Measurements from ENCODE around the gene IFI44.

Gene IFI44

DNA sequence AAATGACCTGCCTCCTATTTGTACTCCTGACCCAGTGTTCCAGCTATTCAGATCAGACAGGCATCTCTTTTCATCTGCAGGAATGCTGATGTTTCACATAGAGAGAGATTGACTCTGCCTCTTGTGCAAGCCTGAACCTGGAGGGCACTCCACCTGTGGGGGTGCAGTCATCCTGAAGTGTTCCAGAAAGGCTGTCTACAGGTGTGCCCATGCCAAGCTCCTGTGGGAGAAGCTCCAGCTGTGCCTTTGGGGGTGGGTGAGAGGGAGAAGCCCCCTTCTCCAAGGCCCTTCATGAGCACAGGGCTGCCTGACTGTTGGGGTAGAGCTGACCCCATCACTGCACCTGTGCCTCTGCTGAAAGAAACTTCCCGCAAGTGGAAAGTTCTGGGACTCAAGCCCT is 22.8 kb downstream of the IFI44 start:
- CTCF ChIA-PET, result no interaction called here
- DNase-seq (ENCODE audit: extremely low spot score), result no peak
- no peak for TF ChIP-seq FOXK2 (IDR thresholded peaks at IDR 0.05)
- no peak for TF ChIP-seq ELF4 (IDR thresholded peaks at IDR 0.05)
- TF ChIP-seq, protein P1, sequence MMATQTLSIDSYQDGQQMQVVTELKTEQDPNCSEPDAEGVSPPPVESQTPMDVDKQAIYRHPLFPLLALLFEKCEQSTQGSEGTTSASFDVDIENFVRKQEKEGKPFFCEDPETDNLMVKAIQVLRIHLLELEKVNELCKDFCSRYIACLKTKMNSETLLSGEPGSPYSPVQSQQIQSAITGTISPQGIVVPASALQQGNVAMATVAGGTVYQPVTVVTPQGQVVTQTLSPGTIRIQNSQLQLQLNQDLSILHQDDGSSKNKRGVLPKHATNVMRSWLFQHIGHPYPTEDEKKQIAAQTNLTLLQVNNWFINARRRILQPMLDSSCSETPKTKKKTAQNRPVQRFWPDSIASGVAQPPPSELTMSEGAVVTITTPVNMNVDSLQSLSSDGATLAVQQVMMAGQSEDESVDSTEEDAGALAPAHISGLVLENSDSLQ (IDR thresholded peaks at IDR 0.05), result no peak
- no peak for TF ChIP-seq CTBP1 (IDR thresholded peaks at IDR 0.05; ENCODE audit: borderline replicate concordance)
- no peak for TF ChIP-seq BHLHE40 (IDR thresholded peaks at IDR 0.05; ENCODE audit: borderline replicate concordance)
- no peak for TF ChIP-seq NFRKB (IDR thresholded peaks at IDR 0.05)
- no peak for TF ChIP-seq FOXA1 (IDR thresholded peaks at IDR 0.05)
- no peak for TF ChIP-seq FOXM1 (IDR thresholded peaks at IDR 0.05; ENCODE audit: borderline replicate concordance)
- no peak for TF ChIP-seq ARNT (IDR thresholded peaks at IDR 0.05)
- TF ChIP-seq L3MBTL2 (conservative IDR thresholded peaks at IDR 0.05), result no peak
- no peak for TF ChIP-seq HDGF (IDR thresholded peaks at IDR 0.05; ENCODE audit: borderline replicate concordance)
- TF ChIP-seq TARDBP (IDR thresholded peaks at IDR 0.05), result no peak
- no peak for TF ChIP-seq SUZ12 (IDR thresholded peaks at IDR 0.05)
- no peak for TF ChIP-seq SP1 (IDR thresholded peaks at IDR 0.05)
- no peak for TF ChIP-seq ZNF384 (IDR thresholded peaks at IDR 0.05)
- no peak for TF ChIP-seq LEF1 (IDR thresholded peaks at IDR 0.05; ENCODE audit: borderline replicate concordance)
- POLR2A ChIA-PET, result no interaction called here

DNA sequence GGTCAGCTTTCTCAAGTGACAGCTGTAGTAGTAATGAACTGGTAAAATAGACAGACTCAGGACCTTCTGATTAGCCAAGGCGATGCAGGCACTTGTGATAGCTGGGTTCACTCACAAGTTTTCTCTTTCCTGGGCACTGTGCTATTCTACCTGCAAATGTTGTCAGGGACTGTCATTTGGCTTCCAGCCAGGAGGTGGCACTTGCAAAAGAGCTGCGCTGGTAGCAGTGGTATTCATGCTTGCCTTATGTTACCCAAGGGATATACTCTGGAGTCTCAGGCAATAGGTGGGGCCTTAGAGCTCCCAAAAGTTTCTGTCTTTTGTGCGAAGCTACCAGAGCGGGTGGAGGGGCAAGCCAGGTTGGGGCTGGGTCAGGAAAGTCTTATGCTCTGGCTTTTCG is 23.5 kb downstream of the IFI44 start:
- CTCF ChIA-PET, result interaction anchor here (0.9 kb wide), 1 partner anchor 54 kb away, joined by 3 read pairs; no protein-coding TSS in a partner anchor
- DNase-seq (ENCODE audit: extremely low spot score), result no peak
- POLR2A ChIA-PET, result no interaction called here
- no peak for TF ChIP-seq TARDBP (IDR thresholded peaks at IDR 0.05)
- TF ChIP-seq HDGF (IDR thresholded peaks at IDR 0.05; ENCODE audit: borderline replicate concordance), result no peak
- no peak for TF ChIP-seq ARNT (IDR thresholded peaks at IDR 0.05)
- no peak for TF ChIP-seq L3MBTL2 (conservative IDR thresholded peaks at IDR 0.05)
- no peak for TF ChIP-seq NFRKB (IDR thresholded peaks at IDR 0.05)
- no peak for TF ChIP-seq FOXA1 (IDR thresholded peaks at IDR 0.05)
- TF ChIP-seq FOXM1 (IDR thresholded peaks at IDR 0.05; ENCODE audit: borderline replicate concordance), result no peak
- TF ChIP-seq BHLHE40 (IDR thresholded peaks at IDR 0.05; ENCODE audit: borderline replicate concordance), result no peak
- no peak for TF ChIP-seq SUZ12 (IDR thresholded peaks at IDR 0.05)
- no peak for TF ChIP-seq SP1 (IDR thresholded peaks at IDR 0.05)
- TF ChIP-seq ELF4 (IDR thresholded peaks at IDR 0.05), result no peak
- TF ChIP-seq, protein P1 (IDR thresholded peaks at IDR 0.05), result no peak
- TF ChIP-seq ZNF384 (IDR thresholded peaks at IDR 0.05), result no peak
- TF ChIP-seq CTBP1 (IDR thresholded peaks at IDR 0.05; ENCODE audit: borderline replicate concordance), result no peak
- no peak for TF ChIP-seq FOXK2 (IDR thresholded peaks at IDR 0.05)
- TF ChIP-seq LEF1 (IDR thresholded peaks at IDR 0.05; ENCODE audit: borderline replicate concordance), result no peak

GRCh38 chr1:78676347-78676982 is 26.8 kb downstream of the IFI44 start:
- ChIA-PET POLR2A (no interaction called here), CTCF (interaction anchor here (0.9 to 1.2 kb wide), 2 partner anchors 59 to 236 kb away, joined by 3 to 4 read pairs; no protein-coding TSS in a partner anchor)
- no peak for TF ChIP-seq SP1 (IDR thresholded peaks at IDR 0.05)
- no peak for TF ChIP-seq SUZ12 (IDR thresholded peaks at IDR 0.05)
- no peak for TF ChIP-seq HDGF (IDR thresholded peaks at IDR 0.05; ENCODE audit: borderline replicate concordance)
- TF ChIP-seq FOXK2 (IDR thresholded peaks at IDR 0.05), result no peak
- no peak for TF ChIP-seq NFRKB (IDR thresholded peaks at IDR 0.05)
- peak; percentile 39 for DNase-seq (ENCODE audit: extremely low spot score)

GRCh38 chr1:78676993-78677392 is 27.4 kb downstream of the IFI44 start:
- ChIA-PET CTCF (interaction anchor here (0.7 to 0.8 kb wide), 2 partner anchors 60 to 532 kb away, joined by 3 to 5 read pairs; no protein-coding TSS in a partner anchor), POLR2A (no interaction called here)
- TF ChIP-seq SP1 (IDR thresholded peaks at IDR 0.05) (no peak), FOXK2 (IDR thresholded peaks at IDR 0.05) (no peak), ELF4 (IDR thresholded peaks at IDR 0.05) (no peak), SUZ12 (IDR thresholded peaks at IDR 0.05) (no peak), HDGF (IDR thresholded peaks at IDR 0.05; ENCODE audit: borderline replicate concordance) (no peak), NFRKB (IDR thresholded peaks at IDR 0.05) (no peak)
- TF ChIP-seq, protein P1 (IDR thresholded peaks at IDR 0.05), result no peak
- no peak for DNase-seq (ENCODE audit: extremely low spot score)

- ChIA-PET CTCF (interaction anchor here (0.7 to 0.8 kb wide), 2 partner anchors 60 to 533 kb away, joined by 3 to 5 read pairs; no protein-coding TSS in a partner anchor), POLR2A (no interaction called here)
- TF ChIP-seq CTBP1 (IDR thresholded peaks at IDR 0.05; ENCODE audit: borderline replicate concordance), result no peak
- no peak for TF ChIP-seq FOXM1 (IDR thresholded peaks at IDR 0.05; ENCODE audit: borderline replicate concordance)
- TF ChIP-seq FOXK2 (IDR thresholded peaks at IDR 0.05), result no peak
- TF ChIP-seq TARDBP (IDR thresholded peaks at IDR 0.05), result no peak
- TF ChIP-seq ELF4 (IDR thresholded peaks at IDR 0.05), result no peak
- TF ChIP-seq, protein P1 (IDR thresholded peaks at IDR 0.05), result no peak
- no peak for TF ChIP-seq SP1 (IDR thresholded peaks at IDR 0.05)
- no peak for TF ChIP-seq BHLHE40 (IDR thresholded peaks at IDR 0.05; ENCODE audit: borderline replicate concordance)
- TF ChIP-seq SUZ12 (IDR thresholded peaks at IDR 0.05), result no peak
- DNase-seq (ENCODE audit: extremely low spot score), result no peak
Observed at GRCh38 chr1:78677788-78678187, 28.2 kb downstream of the IFI44 start.

- no peak for DNase-seq (ENCODE audit: extremely low spot score)
- CTCF ChIA-PET, result no interaction called here
- TF ChIP-seq HDGF (IDR thresholded peaks at IDR 0.05; ENCODE audit: borderline replicate concordance) (no peak), SUZ12 (IDR thresholded peaks at IDR 0.05) (no peak), FOXA1 (IDR thresholded peaks at IDR 0.05) (no peak), ELF4 (IDR thresholded peaks at IDR 0.05) (no peak), LEF1 (IDR thresholded peaks at IDR 0.05; ENCODE audit: borderline replicate concordance) (no peak), L3MBTL2 (conservative IDR thresholded peaks at IDR 0.05) (no peak), FOXM1 (IDR thresholded peaks at IDR 0.05; ENCODE audit: borderline replicate concordance) (no peak), ARNT (IDR thresholded peaks at IDR 0.05) (no peak), FOXK2 (IDR thresholded peaks at IDR 0.05) (no peak), CTBP1 (IDR thresholded peaks at IDR 0.05; ENCODE audit: borderline replicate concordance) (no peak), TARDBP (IDR thresholded peaks at IDR 0.05) (no peak), BHLHE40 (IDR thresholded peaks at IDR 0.05; ENCODE audit: borderline replicate concordance) (no peak)
- TF ChIP-seq, protein P1 (IDR thresholded peaks at IDR 0.05), result no peak
- POLR2A ChIA-PET, result no interaction called here
Observed at GRCh38 chr1:78678324-78678723, 28.7 kb downstream of the IFI44 start.

All from HEK293T (cell line).